OCI-LY3 (cell line): ENCODE measurements around the gene CYBB.

Experiments used
- CTCF ChIP-seq: fragments of 200-600, 300-600 bp; sonication (generic); IDR thresholded peaks from 2 replicates; pipeline ENCODE4 v1.5.1; 2014; ENCODE audit warnings: antibody characterized with exemption, low read length, low read depth
- EZH2phosphoT487 ChIP-seq: fragments of 200-600 bp; shearing (Covaris generic); IDR thresholded peaks from 2 replicates; pipeline ENCODE4 v1.6.1; 2018; ENCODE audit warnings: antibody characterized with exemption, mixed run types, low read depth

GRCh38 chrX:37818031-37818430 lies 38.2 kb downstream of the CYBB start:
- no peak for TF ChIP-seq CTCF
- TF ChIP-seq EZH2phosphoT487: no peak
